Omental fat pad (tissue), 4 donors: Measurements from ENCODE around the gene CNTN2. TPM values are rescaled to one million over a fixed set of nuclear protein-coding genes. Genes with fewer than 3 reads are reported as not detected.

Experiments used
- ATAC-seq: fragments of 150-250 bp; one replicate; pipeline ENCODE4 v1.9.1; 2016; ENCODE audit warnings: mild to moderate bottlenecking, moderate library complexity; ENCODE audit not compliant: low FRiP score
- DNase-seq: peaks from one replicate; pipeline ENCODE4 v3.0.0-alpha.2; 2019; ENCODE audit warnings: low spot score
- total RNA-seq, 4 donors: library from RNA; depleted of rRNA; stranded (reverse); fragments of >200 nt; gene quantifications; one replicate each; pipeline ENCODE4 v1.1.0, GENCODE V29; 2016
- TF ChIP-seq, protein P1 (sequence below), 3 donors: fragments of 450-650 bp; IDR thresholded peaks; one replicate each; pipeline ENCODE4 v1.5.1; 2016 to 2017; ENCODE audit warnings: antibody characterized with exemption in 3 of 3, mild to moderate bottlenecking in 3 of 3, moderate library complexity in 2 of 3

Gene CNTN2
- total RNA-seq, 4 donors from 2014 or later = 0.47 TPM; not detected in 3

DNA sequence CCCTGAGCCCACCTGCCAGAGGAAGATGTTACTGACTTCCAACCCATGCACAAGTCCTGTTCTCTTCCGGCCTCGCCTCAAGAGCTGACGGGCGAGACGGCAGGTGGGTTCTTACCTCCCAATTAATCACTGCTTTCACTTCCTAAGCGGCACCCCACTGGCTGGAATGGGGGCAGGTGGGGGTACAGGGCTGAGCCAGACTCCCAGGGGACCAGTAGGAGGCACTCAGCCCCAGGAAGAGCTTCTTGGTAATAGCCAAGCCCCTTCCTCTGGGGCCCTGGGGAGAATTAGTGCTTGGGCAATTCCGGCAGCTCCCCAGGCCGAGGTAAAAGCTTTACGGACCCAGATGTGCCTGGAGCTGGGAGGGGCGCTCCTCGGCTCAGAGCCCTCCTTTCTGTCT is 9.7 kb downstream of the CNTN2 start:
- TF ChIP-seq, protein P1, sequence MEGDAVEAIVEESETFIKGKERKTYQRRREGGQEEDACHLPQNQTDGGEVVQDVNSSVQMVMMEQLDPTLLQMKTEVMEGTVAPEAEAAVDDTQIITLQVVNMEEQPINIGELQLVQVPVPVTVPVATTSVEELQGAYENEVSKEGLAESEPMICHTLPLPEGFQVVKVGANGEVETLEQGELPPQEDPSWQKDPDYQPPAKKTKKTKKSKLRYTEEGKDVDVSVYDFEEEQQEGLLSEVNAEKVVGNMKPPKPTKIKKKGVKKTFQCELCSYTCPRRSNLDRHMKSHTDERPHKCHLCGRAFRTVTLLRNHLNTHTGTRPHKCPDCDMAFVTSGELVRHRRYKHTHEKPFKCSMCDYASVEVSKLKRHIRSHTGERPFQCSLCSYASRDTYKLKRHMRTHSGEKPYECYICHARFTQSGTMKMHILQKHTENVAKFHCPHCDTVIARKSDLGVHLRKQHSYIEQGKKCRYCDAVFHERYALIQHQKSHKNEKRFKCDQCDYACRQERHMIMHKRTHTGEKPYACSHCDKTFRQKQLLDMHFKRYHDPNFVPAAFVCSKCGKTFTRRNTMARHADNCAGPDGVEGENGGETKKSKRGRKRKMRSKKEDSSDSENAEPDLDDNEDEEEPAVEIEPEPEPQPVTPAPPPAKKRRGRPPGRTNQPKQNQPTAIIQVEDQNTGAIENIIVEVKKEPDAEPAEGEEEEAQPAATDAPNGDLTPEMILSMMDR (IDR thresholded peaks at IDR 0.05) = no peak
- no peak for DNase-seq
- no peak for ATAC-seq

DNA sequence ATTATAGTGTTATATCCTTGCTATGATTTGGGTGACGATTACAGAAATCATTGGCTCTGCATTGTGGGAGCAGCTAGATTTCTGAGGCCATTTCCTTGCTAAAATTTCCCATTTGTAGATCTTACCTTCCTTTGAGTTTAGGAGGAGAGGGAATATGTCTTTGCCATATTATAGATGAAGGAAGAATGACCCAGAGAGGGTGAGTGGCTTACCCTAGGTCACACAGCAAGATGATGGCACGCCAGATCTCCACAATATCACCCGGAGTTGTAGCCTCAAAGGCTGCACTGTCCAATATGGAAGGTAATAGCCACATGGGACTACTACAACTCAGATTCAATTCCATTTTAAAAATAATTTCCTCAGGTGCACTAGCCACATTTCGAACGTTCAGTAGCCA is 10.3 kb downstream of the CNTN2 start:
- DNase-seq (no peak), ATAC-seq (no peak)
- TF ChIP-seq, protein P1 (IDR thresholded peaks at IDR 0.05) = no peak

DNA sequence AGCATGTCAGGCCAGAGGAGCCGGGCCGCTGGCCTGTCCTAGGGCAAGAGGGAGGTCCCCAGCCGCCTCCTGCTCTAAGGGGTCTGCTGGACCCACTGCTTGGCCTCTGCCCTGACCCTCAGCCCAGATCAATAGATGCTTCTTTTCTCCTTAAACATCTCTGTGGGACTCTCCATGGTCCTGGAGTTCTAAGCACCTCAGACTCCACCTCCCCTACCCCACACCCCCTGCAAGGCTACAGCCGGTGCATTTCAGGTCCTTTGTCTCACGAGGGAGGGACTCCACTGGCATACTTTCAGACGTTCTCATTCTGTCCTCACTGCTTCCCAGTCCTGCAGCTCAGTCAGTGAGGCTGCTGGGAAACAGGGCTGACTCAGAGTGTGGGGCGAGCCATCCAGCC is 11.0 kb downstream of the CNTN2 start:
- DNase-seq = no peak
- TF ChIP-seq, protein P1 (IDR thresholded peaks at IDR 0.05) = no peak
- no peak for ATAC-seq

DNA sequence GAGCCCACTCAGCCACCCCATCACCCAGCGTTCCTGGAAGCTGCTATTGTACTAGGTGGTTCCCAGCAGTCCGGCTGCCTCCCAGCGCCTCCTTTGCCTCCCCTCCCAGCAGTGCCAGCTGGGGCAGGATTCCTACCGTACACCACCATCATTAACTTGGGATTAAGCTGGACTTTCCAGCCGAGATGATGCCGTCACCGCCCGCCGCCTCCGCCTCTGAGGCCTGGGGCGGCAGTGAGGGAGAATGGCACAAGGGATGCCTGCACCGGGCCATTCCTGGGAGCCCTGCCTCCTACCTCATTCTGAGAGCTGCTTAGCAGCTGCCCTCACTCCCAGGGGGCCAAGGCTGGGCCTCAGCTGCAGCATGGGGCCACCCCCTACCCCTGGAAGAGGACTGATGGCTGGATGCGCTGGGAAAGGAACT is 13.2 kb downstream of the CNTN2 start:
- DNase-seq = no peak
- ATAC-seq = no peak
- TF ChIP-seq, protein P1 (IDR thresholded peaks at IDR 0.05) = no peak

DNA sequence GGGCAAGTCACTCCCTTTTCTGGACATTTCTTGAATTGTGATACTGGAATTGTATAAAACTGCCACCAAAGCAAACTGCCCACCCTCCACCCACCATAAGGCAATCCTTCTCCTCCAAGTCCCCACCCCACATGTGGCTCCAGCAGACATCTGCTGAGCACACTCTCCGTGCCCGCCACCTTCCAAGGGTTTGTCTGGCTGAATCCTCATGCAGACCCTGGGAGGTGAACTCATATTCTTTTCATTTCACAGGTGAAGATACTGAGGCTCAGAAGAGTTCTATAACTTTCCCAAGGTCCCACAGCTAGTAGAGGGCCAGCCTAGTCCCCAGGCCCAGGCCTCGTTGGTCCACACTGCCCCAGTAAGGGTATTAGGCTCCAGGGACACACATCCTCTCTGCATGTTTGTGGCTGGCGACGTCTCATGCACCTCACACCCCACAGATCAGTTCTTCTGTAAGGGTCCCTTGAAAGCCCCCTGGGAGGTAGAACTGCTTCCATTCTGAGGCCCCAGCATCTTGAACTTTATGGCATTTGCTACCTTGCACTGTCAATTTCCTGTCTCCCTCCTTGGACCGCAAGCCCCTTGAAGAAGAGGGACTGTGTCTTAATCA is 14.1 kb downstream of the CNTN2 start:
- DNase-seq (no peak), ATAC-seq (no peak)
- TF ChIP-seq, protein P1 (IDR thresholded peaks at IDR 0.05) = no peak

DNA sequence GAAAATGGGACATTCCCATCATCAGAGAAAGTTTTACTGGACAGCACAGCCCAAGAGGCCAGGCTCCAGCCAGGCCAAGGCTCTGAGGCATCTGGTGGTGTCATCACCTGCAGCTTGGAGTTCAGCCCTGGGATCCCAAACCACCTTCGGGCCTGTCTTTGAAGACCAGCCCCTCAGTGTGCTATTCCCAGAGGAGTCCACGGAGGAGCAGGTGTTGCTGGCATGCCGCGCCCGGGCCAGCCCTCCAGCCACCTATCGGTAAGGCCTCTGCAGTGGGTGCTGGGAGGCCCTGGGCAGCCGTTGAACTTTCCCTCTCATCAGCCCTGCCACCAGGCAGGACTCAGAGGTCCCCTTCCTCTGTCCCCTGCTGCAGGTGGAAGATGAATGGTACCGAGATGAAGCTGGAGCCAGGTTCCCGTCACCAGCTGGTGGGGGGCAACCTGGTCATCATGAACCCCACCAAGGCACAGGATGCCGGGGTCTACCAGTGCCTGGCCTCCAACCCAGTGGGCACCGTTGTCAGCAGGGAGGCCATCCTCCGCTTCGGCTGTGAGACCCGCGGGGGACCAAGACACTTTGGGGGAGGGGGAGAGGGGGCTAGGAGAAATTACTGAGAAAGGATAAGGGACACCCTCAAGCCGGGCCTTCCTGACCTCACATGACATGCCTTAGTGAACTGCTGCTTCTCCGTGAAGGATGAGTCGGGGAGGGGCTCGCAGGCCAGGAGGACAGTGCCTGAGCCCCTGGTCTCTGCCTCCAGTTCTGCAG is 15.0 kb downstream of the CNTN2 start:
- TF ChIP-seq, protein P1 (IDR thresholded peaks at IDR 0.05) = no peak
- DNase-seq = no peak
- ATAC-seq = no peak

DNA sequence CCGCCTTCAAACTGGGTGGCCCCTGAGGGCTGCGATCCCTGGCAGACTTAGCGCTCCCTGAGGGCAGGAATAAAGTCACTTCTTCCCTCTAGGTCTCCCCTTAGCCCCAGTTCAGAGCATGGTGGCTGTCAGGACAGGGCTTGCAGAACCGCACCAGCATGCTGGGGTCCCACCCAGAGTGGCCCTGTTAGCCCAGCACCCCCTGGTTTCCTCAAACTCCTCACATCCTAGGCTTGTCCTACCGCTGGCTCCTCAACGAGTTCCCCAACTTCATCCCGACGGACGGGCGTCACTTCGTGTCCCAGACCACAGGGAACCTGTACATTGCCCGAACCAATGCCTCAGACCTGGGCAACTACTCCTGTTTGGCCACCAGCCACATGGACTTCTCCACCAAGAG is 15.8 kb downstream of the CNTN2 start:
- TF ChIP-seq, protein P1 (IDR thresholded peaks at IDR 0.05) = no peak
- ATAC-seq (no peak), DNase-seq (no peak)
